HEK293 (cell line): Measurements from ENCODE around the gene SERPINB13.

Source experiments
- CTCF ChIA-PET: fragments of 350-600 bp; formaldehyde crosslinking; extraction: SDS; loops from one replicate; lab custom pipeline; 2021; ENCODE audit warnings: antibody characterized with exemption; lab: Yijun Ruan, JAX
- POLR2A ChIA-PET: fragments of 300-600 bp; formaldehyde crosslinking; extraction: SDS; loops from one replicate; lab custom pipeline; 2020; ENCODE audit warnings: antibody characterized with exemption, inconsistent platforms; lab: Yijun Ruan, JAX
- H3K27ac ChIP-seq: fragments of 200-500 bp; sonication (Bioruptor generic); 2 replicates; pipeline ENCODE4 v1.5.1; 2014; ENCODE audit warnings: low read depth, low read length, control low read depth, inconsistent platforms; ENCODE audit errors: extremely low read depth
- H3K36me3 ChIP-seq, 2 experiments: fragments of 200-500 bp in 1 of 2; sonication (Bioruptor generic) in 1 of 2; 1 replicate in 1 of 2; 2 replicates in 1 of 2; pipeline ENCODE4 v1.5.1; 2014 to 2017; ENCODE audit warnings: inconsistent platforms in 2 of 2, low read length in 2 of 2; ENCODE audit not compliant: control insufficient read depth in 2 of 2, insufficient read depth in 1 of 2
- H3K4me1 ChIP-seq: fragments of 200-500 bp; sonication (Bioruptor generic); 2 replicates; pipeline ENCODE4 v1.5.1; 2014; ENCODE audit warnings: mild to moderate bottlenecking, low read length, inconsistent platforms; ENCODE audit not compliant: control insufficient read depth, insufficient read depth
- H3K4me3 ChIP-seq: 2 replicates; pipeline ENCODE4 v1.5.1; 2011; ENCODE audit warnings: low read depth, mild to moderate bottlenecking, control low read depth, low read length, moderate library complexity
- H3K9me3 ChIP-seq: fragments of 200-500 bp; sonication (Bioruptor generic); 2 replicates; pipeline ENCODE4 v1.5.1; 2014; ENCODE audit warnings: low read depth, low read length, inconsistent platforms; ENCODE audit not compliant: control insufficient read depth, insufficient read depth
- GLIS1 ChIP-seq: fragments of 450-650 bp; formaldehyde crosslinking; IDR thresholded peaks from 2 replicates; pipeline ENCODE4 v1.5.1; 2016; ENCODE audit warnings: missing biosample characterization, missing genetic modification characterization
- GLIS2 ChIP-seq: fragments of 450-650 bp; formaldehyde crosslinking; IDR thresholded peaks from 2 replicates; pipeline ENCODE4 v1.5.1; 2016; ENCODE audit warnings: missing biosample characterization, missing genetic modification characterization
- PBX3 ChIP-seq: sonication (generic); formaldehyde crosslinking; IDR thresholded peaks from 2 replicates; pipeline ENCODE4 v1.8.1; 2022; ENCODE audit warnings: mild to moderate bottlenecking, moderate library complexity, missing genetic modification reagents
- YY1 ChIP-seq: fragments of 450-650 bp; formaldehyde crosslinking; IDR thresholded peaks from 2 replicates; pipeline ENCODE4 v1.5.1; 2018; ENCODE audit warnings: missing biosample characterization, missing genetic modification characterization
- YY2 ChIP-seq: fragments of 450-650 bp; formaldehyde crosslinking; IDR thresholded peaks from 2 replicates; pipeline ENCODE4 v1.5.1; 2016; ENCODE audit warnings: missing biosample characterization, missing genetic modification characterization
- ZBTB1 ChIP-seq: fragments of 450-650 bp; formaldehyde crosslinking; IDR thresholded peaks from 2 replicates; pipeline ENCODE4 v1.5.1; 2016; ENCODE audit warnings: missing biosample characterization, missing genetic modification characterization
- ZBTB17 ChIP-seq: fragments of 450-650 bp; formaldehyde crosslinking; IDR thresholded peaks from 2 replicates; pipeline ENCODE4 v1.5.1; 2016; ENCODE audit warnings: missing biosample characterization, missing genetic modification characterization
- ZBTB49 ChIP-seq: fragments of 450-650 bp; formaldehyde crosslinking; IDR thresholded peaks from 2 replicates; pipeline ENCODE4 v1.5.1; 2016; ENCODE audit warnings: missing biosample characterization, missing genetic modification characterization, low read depth
- ZIC2 ChIP-seq: fragments of 450-650 bp; formaldehyde crosslinking; IDR thresholded peaks from 2 replicates; pipeline ENCODE4 v1.5.1; 2016; ENCODE audit warnings: missing biosample characterization, missing genetic modification characterization
- ZNF112 ChIP-seq: fragments of 450-650 bp; formaldehyde crosslinking; IDR thresholded peaks from 2 replicates; pipeline ENCODE4 v1.5.0; 2017; ENCODE audit warnings: missing biosample characterization, missing genetic modification characterization
- ZNF114 ChIP-seq: fragments of 450-650 bp; formaldehyde crosslinking; IDR thresholded peaks from 2 replicates; pipeline ENCODE4 v1.5.0; 2017; ENCODE audit warnings: missing biosample characterization, missing genetic modification characterization
- ZNF148 ChIP-seq: fragments of 450-650 bp; formaldehyde crosslinking; IDR thresholded peaks from 2 replicates; pipeline ENCODE4 v1.5.0; 2017; ENCODE audit warnings: missing biosample characterization, missing genetic modification characterization, borderline replicate concordance
- ZNF18 ChIP-seq: fragments of 450-650 bp; formaldehyde crosslinking; IDR thresholded peaks from 2 replicates; pipeline ENCODE4 v1.5.1; 2016; ENCODE audit warnings: missing biosample characterization, missing genetic modification characterization
- ZNF221 ChIP-seq: fragments of 450-650 bp; formaldehyde crosslinking; IDR thresholded peaks from 2 replicates; pipeline ENCODE4 v1.5.1; 2017; ENCODE audit warnings: missing biosample characterization, missing genetic modification characterization, borderline replicate concordance
- ZNF324 ChIP-seq: fragments of 450-650 bp; formaldehyde crosslinking; IDR thresholded peaks from 2 replicates; pipeline ENCODE4 v1.5.1; 2016; ENCODE audit warnings: missing biosample characterization, missing genetic modification characterization
- ZNF544 ChIP-seq: fragments of 450-650 bp; formaldehyde crosslinking; IDR thresholded peaks from 2 replicates; pipeline ENCODE4 v1.5.0; 2017; ENCODE audit warnings: missing biosample characterization, missing genetic modification characterization
- ZNF610 ChIP-seq: fragments of 450-650 bp; formaldehyde crosslinking; IDR thresholded peaks from 2 replicates; pipeline ENCODE4 v1.5.1; 2016; ENCODE audit warnings: missing biosample characterization, missing genetic modification characterization, borderline replicate concordance
- ZNF76 ChIP-seq: fragments of 450-650 bp; formaldehyde crosslinking; IDR thresholded peaks from 2 replicates; pipeline ENCODE4; 2016; ENCODE audit warnings: low read depth, missing biosample characterization, missing genetic modification characterization, borderline replicate concordance
- ZNF837 ChIP-seq: fragments of 450-650 bp; formaldehyde crosslinking; IDR thresholded peaks from 2 replicates; pipeline ENCODE4 v1.5.1; 2016; ENCODE audit warnings: missing biosample characterization, missing genetic modification characterization
- ZSCAN18 ChIP-seq: fragments of 450-650 bp; formaldehyde crosslinking; IDR thresholded peaks from 2 replicates; pipeline ENCODE4 v1.5.1; 2016; ENCODE audit warnings: missing biosample characterization, missing genetic modification characterization
- TF ChIP-seq, protein P1 (sequence below): fragments of 450-650 bp; formaldehyde crosslinking; IDR thresholded peaks from 2 replicates; pipeline ENCODE4 v1.5.1; 2016; ENCODE audit warnings: missing biosample characterization, missing genetic modification characterization, borderline replicate concordance

SERPINB13 gene

DNA sequence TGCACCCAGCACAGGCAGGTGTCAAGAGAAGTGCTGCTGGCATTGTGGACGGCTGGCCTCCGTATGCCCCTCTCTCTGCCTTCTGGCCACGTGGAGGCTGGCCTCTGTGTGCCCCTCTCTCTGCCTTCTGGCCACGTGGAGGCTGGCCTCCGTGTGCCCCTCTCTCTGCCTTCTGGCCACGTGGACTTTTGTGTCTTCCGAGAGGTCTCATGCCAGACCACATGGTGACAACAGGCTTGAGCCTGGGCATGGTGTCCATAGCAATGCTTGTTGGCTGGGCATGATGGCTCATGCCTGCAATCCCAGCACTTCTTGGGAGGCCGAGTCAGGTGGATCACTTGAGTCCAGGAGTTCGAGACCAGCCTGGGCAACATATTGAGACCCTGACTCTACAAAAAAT lies 19.3 kb upstream of the SERPINB13 start:
- no peak overlapping the region for H3K4me3 ChIP-seq
- H3K27ac ChIP-seq = no peak overlapping the region
- H3K36me3 ChIP-seq = no peaks in the 10 kb centered on the region
- no peak for TF ChIP-seq YY2
- no peak for TF ChIP-seq ZNF837 (tag by site-specific recombination)
- no peak for TF ChIP-seq ZNF221 (tag by site-specific recombination)
- TF ChIP-seq ZSCAN18 (tag by site-specific recombination) = no peak
- TF ChIP-seq ZNF148 (tag by site-specific recombination) = no peak
- no peak for TF ChIP-seq ZNF610 (tag by site-specific recombination)
- no peak for TF ChIP-seq ZNF18 (tag by site-specific recombination)
- TF ChIP-seq PBX3 (CRISPR knock-in tag) = no peak
- TF ChIP-seq ZNF114 (tag by site-specific recombination) = no peak
- TF ChIP-seq, all 188 proteins: peak for 0
- ChIA-PET CTCF (interaction anchor here (0.9 to 10.5 kb wide), 3 partner anchors 10 to 50 kb away, joined by 3 to 88 read pairs (median 26); partner anchors contain the start of gene SERPINB13), POLR2A (no interaction called here)
- H3K4me1 ChIP-seq = no peaks in the 10 kb centered on the region
- no peaks in the 10 kb centered on the region for H3K9me3 ChIP-seq

- Histone ChIP-seq H3K4me1 (no peaks in the 10 kb centered on the region), H3K36me3 (no peaks in the 10 kb centered on the region), H3K4me3 (no peak overlapping the region), H3K27ac (no peak overlapping the region), H3K9me3 (no peaks in the 10 kb centered on the region)
- ChIA-PET POLR2A (no interaction called here), CTCF (interaction anchor here (0.5 to 1.0 kb wide), 3 partner anchors 52 to 293 kb away, joined by 3 read pairs; no protein-coding TSS in a partner anchor)
- TF ChIP-seq, protein P1, sequence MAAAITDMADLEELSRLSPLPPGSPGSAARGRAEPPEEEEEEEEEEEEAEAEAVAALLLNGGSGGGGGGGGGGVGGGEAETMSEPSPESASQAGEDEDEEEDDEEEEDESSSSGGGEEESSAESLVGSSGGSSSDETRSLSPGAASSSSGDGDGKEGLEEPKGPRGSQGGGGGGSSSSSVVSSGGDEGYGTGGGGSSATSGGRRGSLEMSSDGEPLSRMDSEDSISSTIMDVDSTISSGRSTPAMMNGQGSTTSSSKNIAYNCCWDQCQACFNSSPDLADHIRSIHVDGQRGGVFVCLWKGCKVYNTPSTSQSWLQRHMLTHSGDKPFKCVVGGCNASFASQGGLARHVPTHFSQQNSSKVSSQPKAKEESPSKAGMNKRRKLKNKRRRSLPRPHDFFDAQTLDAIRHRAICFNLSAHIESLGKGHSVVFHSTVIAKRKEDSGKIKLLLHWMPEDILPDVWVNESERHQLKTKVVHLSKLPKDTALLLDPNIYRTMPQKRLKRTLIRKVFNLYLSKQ (tag by site-specific recombination) = no peak
- no peak for TF ChIP-seq ZNF324 (tag by site-specific recombination)
- TF ChIP-seq, all 188 proteins: peak for 0
These were observed 16.4 kb upstream of the SERPINB13 start for GRCh38 chr18:63570721-63571120.

DNA sequence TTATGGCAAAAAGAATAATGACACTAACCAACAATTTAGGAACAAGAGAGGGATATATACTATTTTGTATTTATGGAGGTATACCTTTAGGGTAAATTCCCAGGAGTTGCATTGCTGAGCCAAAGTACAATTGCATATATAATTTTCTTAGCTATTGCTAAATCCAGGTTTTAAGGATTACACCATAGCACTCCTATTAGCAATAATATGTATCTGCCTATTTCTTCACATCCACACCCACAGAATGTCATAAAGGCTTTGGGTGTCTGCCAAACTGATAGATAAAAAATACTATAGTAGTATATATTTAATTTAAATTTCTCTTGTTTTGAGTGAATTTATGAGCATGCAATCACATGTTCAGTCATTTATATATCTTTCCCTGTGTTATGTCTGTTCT lies 11.5 kb upstream of the SERPINB13 start:
- no peaks in the 10 kb centered on the region for H3K9me3 ChIP-seq
- H3K27ac ChIP-seq = no peak overlapping the region
- POLR2A ChIA-PET = no interaction called here
- no peak overlapping the region for H3K4me3 ChIP-seq
- TF ChIP-seq ZBTB49 (tag by site-specific recombination) (no peak), ZNF112 (tag by site-specific recombination) (no peak), GLIS2 (tag by site-specific recombination) (no peak), ZBTB17 (tag by site-specific recombination) (no peak), ZNF544 (tag by site-specific recombination) (no peak), ZNF76 (tag by site-specific recombination) (no peak), ZBTB1 (tag by site-specific recombination) (no peak), GLIS1 (tag by site-specific recombination) (no peak), YY1 (no peak), ZIC2 (tag by site-specific recombination) (no peak)
- no peaks in the 10 kb centered on the region for H3K36me3 ChIP-seq
- CTCF ChIA-PET = interaction anchor here (0.6 to 9.2 kb wide), 6 partner anchors 12 to 1125 kb away, joined by 3 to 338 read pairs (median 12); no protein-coding TSS in a partner anchor
- 0 out of 2 replicates have a peak, but pooled peaks cover 2% of the 10 kb centered on the region for H3K4me1 ChIP-seq
